HepG2 (cell line): ENCODE measurements around the gene GRM8. TPM values are rescaled to one million over a fixed set of nuclear protein-coding genes. Genes with fewer than 3 reads are reported as not detected.

Experiments used
- ATAC-seq: fragments of 200-7000 bp; cut with Tn5 transposase; 3 replicates; pipeline ENCODE4 v1.9.1; 2020; ENCODE audit warnings: mild to moderate bottlenecking, moderate library complexity
- BruUV-seq: library from RNA; stranded (reverse); fragments of 400-500 nt; replicated peaks from 2 replicates; lab custom pipeline; 2021; lab: Mats Ljungman, UMichigan
- CTCF ChIA-PET: fragments of 300-600 bp; formaldehyde crosslinking; extraction: SDS; loops from one replicate; lab custom pipeline; 2021; ENCODE audit warnings: low total read pairs, inconsistent platforms, low intra/inter-chr PET ratio; lab: Yijun Ruan, JAX
- POLR2A ChIA-PET: fragments of 350-600 bp; sonication (Branson Sonifier 250); formaldehyde crosslinking; loops from one replicate; lab custom pipeline; 2020; ENCODE audit warnings: antibody characterized with exemption, inconsistent platforms; lab: Yijun Ruan, JAX
- DNase-seq: peaks from one replicate; pipeline ENCODE4 v3.0.0-alpha.2; 2015; ENCODE audit warnings: low spot score
- FAIRE-seq: peaks from 3 replicates; lab custom pipeline; 2011; peaks lifted over from hg19 to GRCh38; lab: Jason Lieb, UNC
- H2AFZ ChIP-seq: one replicate; pipeline ENCODE4 v1.6.1; 2011; ENCODE audit warnings: low read length, inconsistent platforms
- H3K27ac ChIP-seq: fragments of 300-600 bp; 3 replicates; pipeline ENCODE4 v1.8.0; 2011; ENCODE audit warnings: mixed run types, mild to moderate bottlenecking, mixed read lengths, low read length, inconsistent platforms; ENCODE audit not compliant: insufficient read depth; ENCODE audit errors: extremely low read length
- H3K27me3 ChIP-seq, 2 experiments: fragments of 200-600 bp in 1 of 2; 2 replicates in 1 of 2; 3 replicates in 1 of 2; pipeline versions ENCODE4 v1.6.0 to v1.8.0; 2011; ENCODE audit warnings: low read length in 2 of 2, mild to moderate bottlenecking in 2 of 2, moderate library complexity in 2 of 2, inconsistent platforms in 1 of 2; ENCODE audit not compliant: insufficient read depth in 2 of 2, control insufficient read depth in 1 of 2
- H3K36me3 ChIP-seq, 2 experiments: fragments of 200-600 bp in 1 of 2; replicated peaks in 1 of 2; 2 replicates in 1 of 2; 3 replicates in 1 of 2; pipeline versions ENCODE4 v1.5.1 to v1.8.0; 2011; ENCODE audit warnings: low read length in 2 of 2, inconsistent platforms in 1 of 2; ENCODE audit not compliant: insufficient read depth in 2 of 2, control insufficient read depth in 1 of 2
- H3K4me1 ChIP-seq: 2 replicates; pipeline ENCODE4 v1.5.1; 2012; ENCODE audit warnings: low read length, inconsistent platforms; ENCODE audit not compliant: insufficient read depth
- H3K4me2 ChIP-seq: 2 replicates; pipeline ENCODE4 v1.6.0; 2011; ENCODE audit warnings: low read depth, low read length, inconsistent platforms
- H3K4me3 ChIP-seq, 3 experiments: fragments of 200-600 bp in 1 of 3; sonication (generic), shearing (Covaris generic) in 1 of 3; replicated peaks in 1 of 3; 2 replicates each; pipeline ENCODE4 v1.5.1; 2011 to 2016; ENCODE audit warnings: low read length in 3 of 3, inconsistent platforms in 2 of 3, low read depth in 2 of 3, mild to moderate bottlenecking in 2 of 3, control low read depth in 1 of 3, mixed read lengths in 1 of 3; ENCODE audit not compliant: insufficient read depth in 1 of 3
- H3K79me2 ChIP-seq: one replicate; pipeline ENCODE4 v1.6.1; 2011; ENCODE audit warnings: low read length, inconsistent platforms; ENCODE audit not compliant: insufficient read depth
- H3K9ac ChIP-seq: 2 replicates; pipeline ENCODE4 v1.6.0; 2011; ENCODE audit warnings: mild to moderate bottlenecking, low read depth, low read length, inconsistent platforms; ENCODE audit not compliant: insufficient read depth
- H3K9me3 ChIP-seq: 2 replicates; pipeline ENCODE4 v1.5.1; 2012; ENCODE audit warnings: mild to moderate bottlenecking, low read length
- H4K20me1 ChIP-seq: 2 replicates; pipeline ENCODE4 v1.6.0; 2011; ENCODE audit warnings: inconsistent platforms, mild to moderate bottlenecking, low read length, moderate library complexity; ENCODE audit not compliant: insufficient read depth
- ARNT2 ChIP-seq: sonication (generic); formaldehyde crosslinking; IDR thresholded peaks from 2 replicates; pipeline ENCODE4 v1.8.0; 2022; ENCODE audit warnings: mild to moderate bottlenecking, low read depth, missing genetic modification reagents, moderate library complexity
- DNMT1 ChIP-seq: sonication (generic); formaldehyde crosslinking; IDR thresholded peaks from 2 replicates; pipeline ENCODE4 v1.5.1; 2020; ENCODE audit warnings: mild to moderate bottlenecking, missing genetic modification reagents
- HOXA7 ChIP-seq: sonication (generic); formaldehyde crosslinking; IDR thresholded peaks from 2 replicates; pipeline ENCODE4 v1.8.1; 2022; ENCODE audit warnings: mild to moderate bottlenecking, missing genetic modification reagents, moderate library complexity
- MTF2 ChIP-seq: sonication (generic); formaldehyde crosslinking; IDR thresholded peaks from 2 replicates; pipeline ENCODE4 v1.5.0; 2020; ENCODE audit warnings: missing genetic modification reagents, borderline replicate concordance
- TARDBP ChIP-seq: sonication (generic); formaldehyde crosslinking; IDR thresholded peaks from 2 replicates; pipeline ENCODE4 v1.8.0; 2022; ENCODE audit warnings: mild to moderate bottlenecking, missing genetic modification reagents
- ZFP82 ChIP-seq: sonication (generic); formaldehyde crosslinking; IDR thresholded peaks from 2 replicates; pipeline ENCODE4 v1.5.1; 2020; ENCODE audit warnings: mild to moderate bottlenecking, missing genetic modification reagents, borderline replicate concordance
- ZNF207 ChIP-seq: fragments of 450-650 bp; IDR thresholded peaks from 2 replicates; pipeline ENCODE4 v1.6.1; 2016; ENCODE audit warnings: antibody characterized with exemption, borderline replicate concordance
- ZNF564 ChIP-seq: sonication (generic); formaldehyde crosslinking; IDR thresholded peaks from 2 replicates; pipeline ENCODE4 v1.8.1; 2023; ENCODE audit warnings: mild to moderate bottlenecking, missing genetic modification reagents
- ZNF703 ChIP-seq: sonication (generic); formaldehyde crosslinking; IDR thresholded peaks from 2 replicates; pipeline ENCODE4 v1.5.1; 2020; ENCODE audit warnings: missing genetic modification reagents, mild to moderate bottlenecking, moderate library complexity, borderline replicate concordance
- WGBS: methylation state at CpG from one replicate; pipeline ENCODE4 v1.1.6; 2017; ENCODE audit warnings: low lambda C conversion rate; 5-methylcytosine and 5-hydroxymethylcytosine counted together
- in situ Hi-C: cut with HindIII; loops from 2 replicates; pipeline ENCODE4 v1.10.0; 2017; ENCODE audit warnings: low pct_unique_long_range_greater_than_20kb; ENCODE audit not compliant: extremely low pct_ligation_motif_present
- intact Hi-C: fragments of 100-400 bp; cut with micrococcal nuclease; formaldehyde crosslinking; loops from one replicate; pipeline ENCODE4 v1.10.0; 2022; ENCODE audit not compliant: unreplicated experiment
- polyA plus RNA-seq, 8 experiments: library from polyadenylated mRNA; depleted of rRNA in 3 of 8; stranded (reverse) in 7 of 8; unstranded in 1 of 8; fragments of >200 nt; fragmentation: Illumina TruSeq in 4 of 8; extraction: Trizol in 4 of 8; gene quantifications; 2 replicates each; pipeline versions ENCODE4 v1.2.1 to v1.2.3, GENCODE V29; 2011 to 2016; ENCODE audit warnings: low read depth in 4 of 8, missing spikeins in 1 of 8, mixed read lengths in 1 of 8; ENCODE audit not compliant: insufficient read depth in 1 of 8
- total RNA-seq, 5 experiments: library from RNA; depleted of rRNA; stranded (reverse); fragments of >200 nt; fragmentation: Illumina TruSeq; extraction: Trizol; gene quantifications; 2 replicates each; pipeline ENCODE4 v1.2.3, GENCODE V29; 2016; ENCODE audit warnings: low read depth in 1 of 5
- TF ChIP-seq, protein P1 (sequence below): sonication (generic); formaldehyde crosslinking; conservative IDR thresholded peaks from 2 replicates; pipeline ENCODE4 v1.4.0; 2020; ENCODE audit warnings: missing genetic modification reagents

Gene GRM8
- total and polyA plus RNA-seq, 2 of the 13 experiments (the other 11 are each of a cell fraction or from before 2014, with no cell fraction given), result not detected

- TF ChIP-seq TARDBP (CRISPR knock-in tag) (no peak), ZNF207 (no peak), ZNF564 (no peak), DNMT1 (CRISPR knock-in tag) (no peak)
These were observed 451.0 kb downstream of the GRM8 start (continued) for GRCh38 chr7:126801733-126802132.

DNA sequence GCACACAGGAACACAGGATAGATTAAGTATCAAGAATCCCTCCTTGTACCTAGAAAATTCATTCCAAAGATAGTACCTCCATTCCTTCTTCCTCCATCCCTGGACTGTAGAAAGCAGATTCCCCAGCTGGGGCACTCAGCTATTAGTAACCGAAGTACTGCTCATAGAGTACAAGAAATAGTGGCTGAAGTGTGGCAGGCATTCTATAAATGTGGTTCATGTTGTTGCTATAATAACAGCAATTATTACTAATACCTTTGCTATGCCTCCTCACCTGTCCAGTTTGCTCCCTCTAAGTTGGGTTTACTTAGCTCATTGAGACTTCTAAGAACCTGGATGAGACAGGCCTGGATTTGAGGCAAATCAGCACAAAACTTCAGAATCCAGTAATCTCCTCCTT is 453.2 kb downstream of the GRM8 start:
- FAIRE-seq (no peak), DNase-seq (no peak), ATAC-seq (no peak)
- TF ChIP-seq, protein P1, sequence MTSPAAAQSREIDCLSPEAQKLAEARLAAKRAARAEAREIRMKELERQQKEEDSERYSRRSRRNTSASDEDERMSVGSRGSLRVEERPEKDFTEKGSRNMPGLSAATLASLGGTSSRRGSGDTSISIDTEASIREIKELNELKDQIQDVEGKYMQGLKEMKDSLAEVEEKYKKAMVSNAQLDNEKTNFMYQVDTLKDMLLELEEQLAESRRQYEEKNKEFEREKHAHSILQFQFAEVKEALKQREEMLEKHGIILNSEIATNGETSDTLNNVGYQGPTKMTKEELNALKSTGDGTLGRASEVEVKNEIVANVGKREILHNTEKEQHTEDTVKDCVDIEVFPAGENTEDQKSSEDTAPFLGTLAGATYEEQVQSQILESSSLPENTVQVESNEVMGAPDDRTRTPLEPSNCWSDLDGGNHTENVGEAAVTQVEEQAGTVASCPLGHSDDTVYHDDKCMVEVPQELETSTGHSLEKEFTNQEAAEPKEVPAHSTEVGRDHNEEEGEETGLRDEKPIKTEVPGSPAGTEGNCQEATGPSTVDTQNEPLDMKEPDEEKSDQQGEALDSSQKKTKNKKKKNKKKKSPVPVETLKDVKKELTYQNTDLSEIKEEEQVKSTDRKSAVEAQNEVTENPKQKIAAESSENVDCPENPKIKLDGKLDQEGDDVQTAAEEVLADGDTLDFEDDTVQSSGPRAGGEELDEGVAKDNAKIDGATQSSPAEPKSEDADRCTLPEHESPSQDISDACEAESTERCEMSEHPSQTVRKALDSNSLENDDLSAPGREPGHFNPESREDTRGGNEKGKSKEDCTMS (CRISPR knock-in tag), result no peak
- TF ChIP-seq ARNT2 (CRISPR knock-in tag) (no peak), ZNF703 (CRISPR knock-in tag) (no peak), MTF2 (CRISPR knock-in tag) (no peak), HOXA7 (no peak), ZFP82 (CRISPR knock-in tag) (no peak)
- ChIA-PET CTCF (no interaction called here), POLR2A (no interaction called here)
- Histone ChIP-seq H3K9me3 (no peaks in the 10 kb centered on the region), H3K36me3 (no peaks in the 10 kb centered on the region), H2AFZ (no peak overlapping the region), H3K9ac (no peak overlapping the region), H3K4me2 (no peak overlapping the region), H4K20me1 (no peaks in the 10 kb centered on the region), H3K27me3 (no peaks in the 10 kb centered on the region), H3K4me1 (no peaks in the 10 kb centered on the region), H3K27ac (no peak overlapping the region), H3K79me2 (no peaks in the 10 kb centered on the region), H3K4me3 (no peak overlapping the region)
- in situ Hi-C loops, result no loop called here
- intact Hi-C loops, result no loop called here
- WGBS, result 0% methylated on average over 1 of the region's 1 CpG
- no TSS peak for BruUV-seq
